Measurements from ENCODE around the gene HSP90AA1.
"Not testable (repeated sequence)": the region's sequence is repeated elsewhere in the genome, so short reads cannot be mapped to it uniquely, and the experiment has no call there.

The HSP90AA1 gene

DNA sequence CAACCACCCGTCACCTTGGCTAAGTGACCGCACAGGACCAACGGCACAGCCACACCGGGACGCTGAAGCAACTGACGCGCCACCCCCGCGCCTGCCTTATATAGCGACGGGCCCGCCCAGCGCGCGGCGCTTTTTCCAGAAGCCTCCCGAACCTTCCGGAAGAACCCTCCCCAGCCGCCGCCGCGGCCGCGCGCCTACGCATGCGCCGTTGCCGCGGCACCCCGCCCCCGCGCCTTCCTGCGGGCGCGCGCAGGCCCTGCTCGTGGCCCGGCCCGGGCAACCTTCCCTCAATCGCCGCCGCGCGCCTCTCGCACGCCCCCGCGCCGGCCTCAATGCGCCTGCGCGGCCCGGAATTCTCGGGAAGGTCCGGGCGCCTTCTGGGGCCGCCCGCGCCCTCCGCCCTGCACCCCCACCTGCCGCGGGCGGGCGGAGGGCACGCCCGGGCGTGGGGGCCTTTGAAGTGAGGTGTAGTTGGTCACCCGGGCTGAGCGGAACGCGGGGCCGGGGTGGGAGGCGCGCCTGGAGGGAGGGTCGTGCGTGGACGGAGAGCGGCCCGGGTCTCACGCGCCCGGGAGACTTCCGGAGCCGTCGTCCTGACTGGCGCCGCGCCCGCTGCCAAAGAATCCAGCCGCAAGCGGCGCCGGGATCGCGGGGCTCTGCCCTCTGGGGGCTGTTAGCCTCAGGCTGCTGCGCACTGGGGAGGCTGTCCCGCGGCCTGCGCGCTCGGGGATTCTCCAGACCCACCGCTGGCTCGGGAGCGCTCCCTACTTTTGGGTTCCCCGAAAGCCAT, at the start of gene HSP90AA1:
HSP90AA1 (minus strand) TSS at position 73 of the 790 bp plus-strand sequence. CDS start 666 bp downstream, outside the sequence.
- peak; percentile 63 to 99 (median 92) for DNase-seq

DNA sequence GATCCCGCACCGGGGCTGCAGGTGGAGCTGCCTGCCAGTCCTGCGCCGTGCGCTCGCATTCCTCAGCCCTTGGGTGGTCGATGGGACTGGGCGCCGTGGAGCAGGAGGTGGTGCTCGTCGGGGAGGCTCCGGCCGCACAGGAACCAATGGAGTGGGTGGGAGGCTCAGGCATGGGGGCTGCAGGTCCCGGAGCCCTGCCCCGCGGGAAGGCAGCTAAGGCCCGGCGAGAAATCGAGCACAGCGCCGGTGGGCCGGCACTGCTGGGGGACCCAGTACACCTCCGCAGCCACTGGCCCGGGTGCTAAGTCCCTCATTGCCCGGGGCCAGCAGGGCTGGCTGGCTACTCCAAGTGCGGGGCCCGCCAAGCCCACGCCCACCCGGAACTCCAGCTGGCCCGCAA, 48.6 kb upstream of the HSP90AA1 start:
- DNase-seq: not testable (repeated sequence)

DNA sequence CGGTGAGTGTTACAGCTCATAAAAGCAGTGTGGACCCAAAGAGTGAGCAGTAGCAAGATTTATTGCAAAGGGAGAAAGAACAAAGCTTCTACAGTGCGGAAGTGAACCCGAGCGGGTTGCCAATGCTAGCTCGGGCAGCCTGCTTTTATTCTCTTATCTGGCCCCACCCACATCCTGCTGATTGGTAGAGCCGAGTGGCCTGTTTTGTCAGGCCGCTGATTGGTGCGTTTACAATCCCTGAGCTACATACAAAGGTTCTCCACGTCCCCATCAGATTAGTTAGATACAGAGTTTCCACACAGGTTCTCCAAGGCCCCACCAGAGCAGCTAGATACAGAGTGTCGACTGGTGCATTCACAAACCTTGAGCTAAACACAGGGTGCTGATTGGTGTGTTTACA, 47.9 kb upstream of the HSP90AA1 start:
- not testable (repeated sequence) for DNase-seq

DNA sequence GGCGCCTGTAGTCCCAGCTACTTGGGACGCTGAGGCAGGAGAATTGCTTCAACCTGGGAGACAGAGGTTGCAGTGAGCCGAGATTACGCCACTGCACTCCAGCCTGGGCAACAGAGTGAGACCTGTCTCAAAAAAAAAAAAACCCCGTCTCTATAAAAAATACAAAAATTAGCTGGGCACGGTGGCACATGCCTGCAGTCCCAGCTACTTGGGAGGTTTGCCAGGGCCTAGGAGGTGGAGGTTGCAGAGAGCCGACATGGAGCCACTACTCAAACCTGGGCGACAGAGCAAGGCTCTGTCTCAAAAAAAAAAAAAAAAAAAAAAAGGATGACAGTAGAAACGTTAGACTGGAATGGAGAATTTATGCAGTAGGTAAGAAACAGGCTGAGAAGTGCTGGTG, 47.2 kb upstream of the HSP90AA1 start:
- DNase-seq: not testable (repeated sequence)

DNA sequence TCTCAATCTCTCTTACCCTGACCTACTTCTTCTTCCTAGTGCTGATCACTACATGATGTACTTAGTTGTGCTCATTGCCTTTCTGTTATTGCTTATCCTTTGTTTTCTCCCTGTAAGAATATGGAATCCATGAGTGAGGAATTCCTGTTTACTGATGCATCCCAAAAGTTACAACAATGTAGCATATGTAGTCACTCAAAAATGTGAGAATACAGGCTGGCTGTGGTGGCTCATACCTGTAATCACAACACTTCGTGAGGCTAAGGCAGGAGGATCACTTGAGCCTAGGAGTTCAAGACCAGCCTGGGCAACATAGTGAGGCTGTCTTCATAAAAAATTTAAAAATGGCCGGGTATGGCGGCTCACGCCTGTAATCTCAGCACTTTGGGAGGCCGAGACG, 44.9 kb upstream of the HSP90AA1 start:
- no peak for DNase-seq

DNA sequence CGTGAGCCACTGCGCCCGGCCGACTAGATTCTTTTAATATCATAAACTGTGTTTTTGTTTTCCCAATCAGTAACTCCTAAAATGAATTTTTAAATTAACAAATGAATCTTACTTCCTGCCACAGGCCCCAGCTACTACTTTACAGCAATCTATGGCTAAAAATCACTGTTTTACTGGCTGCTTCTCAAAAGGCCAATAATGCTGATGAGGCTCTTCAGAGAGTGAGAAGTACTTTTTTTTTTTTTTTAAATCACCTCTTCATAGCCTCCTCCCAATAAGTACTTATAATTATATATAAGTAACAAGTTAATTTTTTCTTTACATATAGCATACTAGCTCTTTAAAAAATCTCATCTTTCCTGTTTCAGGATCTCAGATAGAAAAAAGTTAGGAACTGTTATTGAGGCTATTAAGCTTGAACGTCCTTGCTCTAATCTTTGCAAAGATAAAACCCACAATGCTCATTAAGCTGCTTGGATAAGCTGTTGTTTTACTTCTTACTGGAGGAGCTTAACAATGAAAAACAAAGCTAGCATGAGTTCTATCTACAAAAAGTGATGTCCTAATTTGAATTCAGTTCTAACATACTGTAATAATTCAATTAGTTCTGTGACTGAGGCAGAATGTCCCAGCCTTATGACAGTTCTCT, 40.1 kb upstream of the HSP90AA1 start:
- no peak for DNase-seq

DNA sequence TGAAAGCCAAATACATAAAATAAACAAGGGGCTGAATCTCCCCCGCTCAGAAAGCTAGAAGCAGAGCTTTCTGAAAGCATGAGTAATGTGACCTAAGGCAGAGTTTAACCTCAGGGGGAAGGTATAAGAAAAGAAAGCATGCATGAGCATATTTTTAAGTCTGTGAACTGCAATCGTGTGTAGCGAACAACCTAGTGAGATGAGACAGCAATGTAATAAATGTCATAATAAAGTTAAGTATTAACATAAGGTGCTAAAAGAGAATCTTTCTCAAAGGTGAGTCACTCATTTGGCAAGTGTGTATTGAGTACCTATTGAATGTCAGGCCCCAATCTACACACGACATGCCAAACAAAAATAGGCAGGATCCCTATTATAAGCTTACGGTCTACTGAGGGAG, 38.7 kb upstream of the HSP90AA1 start:
- DNase-seq: no peak

DNA sequence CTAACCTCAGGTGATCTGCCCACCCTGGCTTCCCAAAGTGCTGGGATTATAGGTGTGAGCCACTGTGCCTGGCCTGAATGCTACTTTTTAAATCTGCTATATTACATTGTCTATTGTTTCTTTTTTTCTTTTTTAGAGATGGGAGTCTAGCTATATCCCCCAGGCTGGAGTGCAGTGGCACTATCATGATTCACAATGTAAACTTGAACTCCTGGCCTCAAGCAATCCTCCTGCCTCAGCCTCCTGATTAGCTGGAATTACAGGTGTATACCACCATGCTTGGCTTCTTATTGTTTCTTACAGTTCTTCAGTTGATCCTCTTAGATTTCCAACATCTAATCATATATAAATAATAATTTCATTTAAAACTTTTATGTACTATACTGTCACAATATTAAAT, 37.6 kb upstream of the HSP90AA1 start:
- no peak for DNase-seq

DNA sequence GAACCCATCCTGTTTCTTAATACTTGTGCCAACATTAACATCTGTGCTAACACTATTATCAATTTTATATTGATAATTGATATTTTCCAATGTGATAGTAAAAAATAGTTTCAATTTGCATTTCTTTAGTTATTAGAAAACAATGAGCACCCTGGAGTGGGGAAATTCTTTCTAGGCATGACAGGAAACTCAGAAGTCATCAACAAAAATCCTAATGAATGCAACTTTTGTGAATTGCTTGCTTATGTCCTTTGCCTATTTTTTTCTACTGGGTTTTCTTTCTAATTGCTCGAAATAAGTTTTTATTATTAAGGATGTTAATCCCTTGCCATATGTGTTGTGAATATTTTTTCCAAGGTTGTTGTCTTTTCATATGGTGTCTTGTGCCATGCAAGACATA, 34.7 kb upstream of the HSP90AA1 start:
- no peak for DNase-seq

DNA sequence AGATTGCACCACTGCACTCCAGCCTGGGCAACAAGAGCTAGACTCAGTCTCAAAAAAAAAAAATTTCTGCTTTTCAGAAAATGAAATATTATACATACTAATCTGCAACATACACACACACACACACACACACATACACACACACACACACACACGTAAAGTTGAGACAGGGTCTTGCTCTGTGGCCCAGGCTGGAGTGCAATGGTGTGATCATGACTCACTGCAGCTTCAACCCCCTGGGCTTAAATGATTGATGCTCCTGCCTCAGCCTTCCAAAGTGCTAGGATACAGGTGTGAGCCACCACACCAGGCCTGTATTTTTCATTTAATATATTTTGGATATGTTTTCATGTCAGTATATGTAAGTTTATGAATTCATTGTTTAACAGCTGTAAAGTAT, 34.0 kb upstream of the HSP90AA1 start:
- DNase-seq: no peak

DNA sequence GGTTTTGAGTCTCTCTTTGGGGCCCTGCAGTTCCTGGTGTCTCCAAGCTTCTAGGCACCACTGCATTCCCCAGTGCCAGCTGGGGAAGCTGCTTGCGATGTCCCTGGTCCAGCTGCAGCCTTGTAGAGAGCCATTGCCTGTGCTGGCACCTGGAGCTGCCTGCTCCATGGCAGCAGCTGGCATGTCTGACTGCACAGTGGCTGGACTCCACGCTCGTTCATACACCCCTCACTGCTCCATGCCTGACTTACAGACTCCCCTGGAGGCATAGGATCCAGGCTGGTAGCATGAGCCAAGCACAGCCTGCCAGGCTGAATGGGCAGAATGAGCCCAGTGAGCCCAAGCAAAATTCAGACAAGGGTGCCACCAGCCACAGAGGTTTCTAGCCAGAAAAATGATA, 31.0 kb upstream of the HSP90AA1 start:
- DNase-seq: no peak

DNA sequence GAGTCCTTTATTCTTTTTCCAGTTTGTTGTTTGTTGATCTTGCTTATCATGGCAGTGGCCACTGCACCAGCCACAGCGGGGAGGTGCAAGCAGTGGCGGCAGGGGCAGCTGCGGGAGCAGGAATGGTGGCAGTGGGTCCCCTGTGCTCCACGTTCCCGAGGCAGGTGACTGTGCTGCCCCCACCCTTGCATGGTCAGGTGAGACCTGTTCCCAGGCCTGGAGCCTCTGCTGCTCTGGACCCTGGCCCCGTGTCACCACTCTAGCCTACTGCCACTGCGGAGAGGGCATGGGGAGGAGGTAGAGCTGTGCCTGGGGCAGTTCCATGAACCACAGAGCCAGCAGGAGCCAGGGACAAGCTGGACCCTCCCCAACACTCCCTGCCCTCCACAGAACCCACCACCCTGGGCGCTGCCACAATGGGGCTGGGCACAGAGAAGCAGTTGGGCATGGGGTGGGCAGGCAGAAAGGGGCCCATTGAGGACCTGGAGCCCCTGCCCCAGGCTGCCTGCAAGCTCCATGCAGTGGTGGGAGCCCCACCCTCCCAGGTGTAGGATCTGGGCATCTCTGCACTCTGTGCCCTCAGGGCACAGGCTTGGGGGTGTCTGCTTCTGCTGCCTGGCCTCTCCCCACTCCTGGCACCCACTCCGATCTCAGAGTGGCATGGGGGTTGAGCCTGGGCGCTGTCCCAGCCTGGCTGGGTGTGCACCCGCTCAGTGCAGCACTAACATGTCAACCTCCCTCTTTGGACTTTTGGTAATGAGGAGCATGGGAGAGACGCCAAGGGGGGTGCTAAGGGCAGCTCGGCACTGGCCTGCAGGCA, 29.7 kb upstream of the HSP90AA1 start:
- DNase-seq: no peak

DNA sequence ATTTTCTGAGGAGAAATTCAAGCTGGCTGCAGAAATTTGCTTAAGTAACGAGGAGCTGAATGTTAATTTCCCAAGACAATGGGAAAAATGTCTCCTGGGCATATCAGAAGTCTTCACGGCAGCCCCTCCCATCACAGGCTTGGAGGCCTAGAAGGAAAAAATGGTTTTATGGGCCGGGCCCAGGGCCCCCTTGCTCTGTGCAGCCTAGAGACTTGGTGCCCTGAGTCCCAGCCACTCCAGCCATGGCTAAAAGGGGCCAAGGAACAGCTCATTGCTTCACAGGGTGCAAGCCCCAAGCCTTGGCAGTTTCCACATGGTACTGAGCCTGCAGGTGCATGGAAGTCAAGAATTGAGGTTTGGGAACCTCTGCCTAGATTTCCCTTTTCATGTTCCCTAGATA, 24.3 kb upstream of the HSP90AA1 start:
- no peak for DNase-seq

DNA sequence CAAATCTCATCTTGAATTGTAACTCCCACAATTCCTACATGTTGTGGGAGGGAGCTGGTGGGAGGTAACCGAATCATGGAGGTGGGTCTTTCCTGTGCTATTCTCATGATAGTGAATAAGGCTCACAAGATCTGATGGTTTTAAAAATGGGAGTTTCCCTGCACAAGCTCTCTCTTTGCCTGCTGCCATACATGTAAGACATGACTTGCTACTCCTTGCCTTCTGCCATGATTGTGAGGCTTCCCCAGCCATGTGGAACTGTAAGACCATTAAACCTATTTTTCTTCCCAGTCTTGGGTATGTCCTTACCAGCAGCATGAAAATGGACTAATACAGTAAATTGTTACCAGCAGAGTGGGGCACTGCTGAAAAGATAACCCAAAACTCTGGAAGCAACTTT, 22.5 kb upstream of the HSP90AA1 start:
- not testable (repeated sequence) for DNase-seq

DNA sequence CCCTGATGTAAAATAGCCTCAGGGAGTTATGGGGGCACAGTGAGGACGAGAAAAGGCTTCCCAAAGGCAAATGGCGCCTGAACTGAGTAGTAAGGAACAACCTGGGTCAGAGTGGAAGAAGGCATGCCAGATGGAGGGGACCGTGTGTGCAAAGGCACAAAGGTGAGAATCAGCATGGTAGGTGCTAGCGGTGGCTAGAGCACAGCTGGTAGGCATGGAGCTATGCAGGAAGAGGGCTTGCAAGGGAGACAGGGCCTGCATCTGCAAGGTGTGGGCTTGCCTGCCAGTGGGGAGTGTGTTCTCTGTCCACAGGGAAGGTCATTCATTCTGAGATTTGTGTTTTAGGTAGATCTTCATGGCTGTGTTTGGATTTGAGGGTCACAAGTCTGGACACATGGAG, 18.5 kb upstream of the HSP90AA1 start:
- no peak for DNase-seq

DNA sequence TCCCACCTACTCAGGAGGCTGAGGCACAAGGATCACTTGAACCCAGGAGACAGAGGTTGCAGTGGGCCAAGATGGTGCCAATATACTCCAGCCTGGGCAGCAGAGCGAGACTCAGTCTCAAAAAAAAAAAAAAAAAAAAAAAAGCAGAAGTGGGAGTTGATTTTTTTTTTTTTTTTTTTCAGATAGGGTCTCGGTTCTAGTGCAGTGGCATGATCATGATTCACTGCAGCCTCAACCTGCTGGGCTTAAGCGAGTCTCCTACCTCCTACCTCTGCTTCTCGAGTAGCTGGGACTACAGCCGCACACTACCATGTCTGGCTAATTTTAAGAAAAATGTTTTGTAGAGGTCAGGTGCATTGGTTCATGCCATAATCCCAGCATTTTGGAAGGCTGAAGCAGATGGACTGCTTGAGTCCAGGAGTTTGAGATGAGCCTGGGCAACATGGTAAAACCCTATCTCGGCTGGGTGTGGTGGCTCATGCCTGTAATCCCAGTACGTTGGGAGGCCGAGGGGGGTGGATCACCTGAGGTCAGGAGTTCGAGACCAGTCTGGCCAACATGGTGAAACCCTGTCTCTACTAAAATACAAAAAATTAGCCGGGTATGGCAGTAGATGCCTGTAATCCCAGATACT, 16.3 kb upstream of the HSP90AA1 start:
- DNase-seq: no peak

DNA sequence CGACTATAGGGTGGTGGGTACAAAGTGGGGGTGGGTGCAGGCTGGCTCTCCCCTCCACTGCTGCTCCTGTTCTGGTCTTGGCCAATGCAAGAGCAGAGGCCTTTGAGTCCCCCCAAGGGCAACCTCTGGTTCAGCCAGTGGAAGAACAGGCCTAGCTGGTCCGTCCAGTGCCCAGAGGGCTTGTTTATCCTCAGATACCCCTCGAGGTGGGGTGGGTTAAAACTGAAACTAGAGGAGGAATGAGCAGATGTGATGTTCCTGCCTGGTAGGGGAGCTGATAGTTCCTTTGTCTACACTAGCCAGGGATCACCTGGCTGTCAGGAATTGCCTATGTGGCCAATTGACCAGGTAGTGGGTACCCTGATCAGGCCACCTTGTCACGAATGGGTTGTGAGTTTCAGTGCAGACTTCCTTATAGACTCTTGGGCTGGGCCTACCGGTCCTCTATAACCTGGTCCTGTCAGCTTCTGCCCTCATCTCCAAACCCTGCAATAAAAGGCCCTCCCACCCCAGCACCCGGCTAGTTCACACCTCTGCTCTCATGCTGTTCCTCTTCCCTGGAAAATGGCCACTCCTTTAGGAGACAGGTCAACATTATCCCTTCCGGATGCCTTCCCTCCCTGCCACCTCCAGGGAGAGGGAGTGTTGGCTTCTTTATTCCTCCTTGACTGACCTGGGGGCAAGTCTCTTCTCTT, 10.7 kb upstream of the HSP90AA1 start:
- DNase-seq: no peak

DNA sequence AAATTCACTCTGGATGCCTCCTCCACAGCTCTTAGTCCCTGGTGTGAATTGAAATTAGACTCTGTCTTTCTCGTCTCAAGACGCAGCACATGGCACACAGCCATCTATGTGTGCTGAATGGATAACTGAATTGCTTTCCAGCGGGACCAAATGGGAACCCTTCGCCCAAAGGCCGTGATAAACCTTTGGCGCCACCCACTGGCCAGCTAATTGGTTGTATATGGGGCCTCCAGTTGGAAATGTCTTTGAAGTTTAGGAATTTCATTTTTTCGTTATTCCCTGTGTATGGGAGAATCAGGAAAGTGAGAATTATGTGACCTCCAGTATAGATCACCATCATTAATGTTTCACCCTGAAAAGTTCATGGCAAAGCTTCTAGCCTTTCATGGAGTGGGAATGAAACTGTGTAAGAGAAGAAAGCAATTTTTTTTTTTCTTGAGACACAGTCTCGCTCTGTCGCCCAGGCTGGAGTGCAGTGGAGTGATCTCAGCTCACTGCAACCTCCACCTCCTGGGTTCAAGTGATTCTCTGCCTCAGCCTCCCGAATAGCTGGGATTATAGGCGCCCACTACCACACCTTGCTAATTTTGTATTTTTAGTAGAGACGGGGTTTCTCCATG, 9.8 kb upstream of the HSP90AA1 start:
- peak in 12 of 14 donors; percentile 38 to 81 (median 62) for DNase-seq

DNA sequence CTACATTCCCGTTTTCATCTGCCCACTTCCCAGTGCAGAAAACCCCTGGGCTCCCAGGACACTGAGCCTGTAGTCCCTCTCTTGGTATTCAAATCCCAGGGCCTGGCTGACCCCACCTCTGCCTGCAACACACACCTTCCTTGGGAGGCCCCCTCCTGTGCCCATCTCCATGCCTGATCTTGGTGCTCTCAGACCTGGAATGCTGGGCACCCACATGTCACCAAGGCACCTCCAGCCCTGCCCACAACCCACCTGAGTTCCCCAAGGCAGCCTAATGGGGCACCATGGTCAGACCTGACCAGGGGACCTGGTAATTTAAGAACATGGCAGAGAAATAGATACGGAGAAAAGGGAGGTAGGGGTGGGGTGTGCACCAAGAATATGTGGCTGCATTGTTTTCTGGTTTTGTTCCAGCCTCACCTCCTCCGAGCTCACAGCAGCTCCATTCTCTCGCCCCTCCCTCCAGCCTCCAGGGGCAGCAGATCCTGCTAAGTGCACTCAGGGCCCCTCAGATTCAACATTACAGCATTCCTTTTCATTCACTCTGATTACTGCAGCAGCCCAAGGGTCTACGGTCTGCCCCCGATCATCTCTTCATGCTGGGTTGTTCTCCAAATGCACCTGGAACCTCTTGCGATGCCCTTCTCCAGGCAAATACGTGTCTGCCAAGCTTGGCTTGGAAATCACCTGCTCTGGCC, 9.2 kb upstream of the HSP90AA1 start:
- peak in 1 of 14 donors; percentile 39 for DNase-seq

DNA sequence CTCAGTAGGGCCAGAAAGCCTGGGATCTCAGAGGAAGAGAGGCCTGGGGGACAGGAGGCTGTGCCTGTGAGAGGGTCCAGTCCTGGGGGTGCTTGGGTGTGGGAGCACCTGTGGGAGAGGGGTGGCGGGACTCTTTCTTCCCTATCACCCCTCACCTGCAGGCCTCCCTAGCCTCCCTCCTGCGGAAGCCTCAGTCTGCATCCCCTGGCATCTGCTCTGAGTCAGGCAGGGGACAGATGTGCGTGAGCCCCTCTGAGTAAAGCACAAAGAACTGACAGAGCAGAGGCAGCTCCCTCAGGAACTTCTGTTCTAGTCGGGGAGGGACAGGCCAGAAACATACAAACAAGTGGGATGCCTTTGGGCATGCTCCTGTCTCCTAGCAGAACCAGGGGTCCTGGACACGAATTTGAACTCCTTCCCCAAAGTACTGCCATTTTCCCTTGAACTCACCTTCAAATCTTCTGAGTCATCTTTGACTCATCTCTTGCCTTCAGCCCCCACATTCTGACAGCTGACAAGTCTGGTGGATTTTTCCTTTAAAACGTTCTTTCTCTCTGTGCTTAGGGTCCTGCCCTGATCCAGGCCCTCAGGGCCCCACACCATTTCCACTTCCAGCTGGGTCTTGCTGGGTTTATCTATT, 8.5 kb upstream of the HSP90AA1 start:
- no peak for DNase-seq
